ENCODE measurements around the gene RGPD3. TPM values are rescaled to one million over a fixed set of nuclear protein-coding genes. Genes with fewer than 3 reads are reported as not detected.
"Not testable (repeated sequence)": the region's sequence is repeated elsewhere in the genome, so short reads cannot be mapped to it uniquely, and the experiment has no call there.

RGPD3 gene
- total and polyA plus RNA-seq, 2 donors (not counting 1 experiment from before 2014, with no cell fraction given), result 0.16 to 0.37 TPM

DNA sequence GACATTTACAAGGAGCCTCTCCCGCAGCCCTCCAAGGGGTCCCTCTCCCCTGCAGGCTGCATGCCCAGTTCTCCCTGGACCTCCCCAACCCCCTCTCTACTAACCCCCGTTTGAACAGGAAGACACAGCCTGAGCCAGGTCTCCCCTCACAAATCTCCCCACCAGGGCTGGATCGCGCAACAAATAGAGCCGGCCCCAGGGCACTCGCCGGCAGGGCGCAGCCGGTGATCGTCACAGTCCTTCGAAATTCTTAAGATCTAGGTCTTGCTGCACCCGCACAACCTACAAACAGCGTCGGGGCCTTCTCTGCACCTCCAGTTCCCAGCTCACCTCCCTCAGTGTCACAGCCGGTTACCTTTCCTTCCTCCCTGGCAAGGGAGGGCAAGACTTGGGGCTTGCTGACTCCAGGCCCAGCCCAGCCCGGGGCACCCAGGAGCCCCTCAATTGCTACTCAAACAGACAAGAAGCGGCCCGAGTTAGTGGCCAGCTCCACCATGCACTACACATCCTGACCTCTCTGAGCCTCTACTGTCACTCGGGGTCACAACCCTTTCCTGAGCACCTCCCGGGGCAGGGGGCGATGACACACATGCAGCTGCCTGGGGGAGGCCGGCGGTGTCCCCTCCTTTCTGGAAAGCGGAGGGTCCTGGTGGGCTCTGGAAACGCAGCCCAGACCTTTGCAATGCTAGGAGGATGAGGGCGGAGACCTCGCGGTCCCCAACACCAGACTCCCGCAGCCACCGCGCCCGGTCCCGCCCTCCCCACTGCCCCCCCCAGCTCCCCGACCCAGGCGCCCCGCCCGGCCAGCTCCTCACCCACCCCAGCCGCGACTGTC lies 18.6 kb upstream of the RGPD3 start, which contains the start of gene CD8B2:
Gene CD8B2 (plus strand): TSS at position 814 of the 835 bp plus-strand sequence. CDS start 63 bp downstream, outside the sequence.
- H3K79me2 ChIP-seq (ENCODE audit: control insufficient read depth, insufficient read depth, low read length); POLR2A ChIA-PET; H3K4me3 Mint-ChIP-seq; H3K27ac ChIP-seq (ENCODE audit: low read length in 2 of 2); H3K9ac ChIP-seq (ENCODE audit: low read length); H2AFZ ChIP-seq (ENCODE audit: insufficient read depth, low read depth, low read length, poor library complexity, severe bottlenecking); ATAC-seq (ENCODE audit: low read depth); H3K4me3 ChIP-seq (ENCODE audit: control extremely low read depth in 1 of 5, extremely low read depth in 1 of 5, insufficient read depth in 1 of 5, low read depth in 2 of 5, low read length in 4 of 5); H3K36me3 ChIP-seq (replicated peaks in 1 of 2; ENCODE audit: control extremely low read depth in 1 of 2, control insufficient read depth in 1 of 2, extremely low read depth in 1 of 2, insufficient read depth in 2 of 2, low read length in 1 of 2); H4K20me1 ChIP-seq (ENCODE audit: control insufficient read depth, insufficient read depth, low read length, poor library complexity, severe bottlenecking); H3K9me3 Mint-ChIP-seq (ENCODE audit: insufficient read depth); H3K4me2 ChIP-seq (replicated peaks; ENCODE audit: low read depth, low read length, poor library complexity, severe bottlenecking); H3K9me3 ChIP-seq (ENCODE audit: control extremely low read depth in 1 of 3, control insufficient read depth in 2 of 3, insufficient read depth in 1 of 3, low read length in 2 of 3); DNase-seq; CTCF ChIA-PET; H3K4me1 ChIP-seq (ENCODE audit: control insufficient read depth in 2 of 2, insufficient read depth in 2 of 2, low read length in 2 of 2); H3K4me1 Mint-ChIP-seq; H3K27me3 ChIP-seq (replicated peaks in 1 of 4; ENCODE audit: control extremely low read depth in 1 of 4, control insufficient read depth in 3 of 4, insufficient read depth in 4 of 4, low read length in 3 of 4); H3K27ac Mint-ChIP-seq; intact Hi-C loops (cut with micrococcal nuclease): not testable (repeated sequence)
- WGBS (ENCODE audit: insufficient coverage), result 10% methylated on average over 2 of the region's 39 CpGs
- peaks cover 23% of the 10 kb centered on the region for H3K27me3 Mint-ChIP-seq

- H3K27ac Mint-ChIP-seq; ATAC-seq (ENCODE audit: low read depth); POLR2A ChIA-PET; H4K20me1 ChIP-seq (ENCODE audit: control insufficient read depth, insufficient read depth, low read length, poor library complexity, severe bottlenecking); H3K9me3 ChIP-seq (ENCODE audit: control extremely low read depth in 1 of 3, control insufficient read depth in 2 of 3, insufficient read depth in 1 of 3, low read length in 2 of 3); H3K27ac ChIP-seq (ENCODE audit: low read length in 2 of 2); H3K4me2 ChIP-seq (replicated peaks; ENCODE audit: low read depth, low read length, poor library complexity, severe bottlenecking); CTCF ChIA-PET; H3K4me1 ChIP-seq (ENCODE audit: control insufficient read depth in 2 of 2, insufficient read depth in 2 of 2, low read length in 2 of 2); DNase-seq; H3K9me3 Mint-ChIP-seq (ENCODE audit: insufficient read depth); H3K4me1 Mint-ChIP-seq; H3K9ac ChIP-seq (ENCODE audit: low read length); H3K36me3 ChIP-seq (replicated peaks in 1 of 2; ENCODE audit: control extremely low read depth in 1 of 2, control insufficient read depth in 1 of 2, extremely low read depth in 1 of 2, insufficient read depth in 2 of 2, low read length in 1 of 2); H3K4me3 Mint-ChIP-seq; H3K27me3 Mint-ChIP-seq; H3K27me3 ChIP-seq (replicated peaks in 1 of 4; ENCODE audit: control extremely low read depth in 1 of 4, control insufficient read depth in 3 of 4, insufficient read depth in 4 of 4, low read length in 3 of 4); H3K79me2 ChIP-seq (ENCODE audit: control insufficient read depth, insufficient read depth, low read length); H3K4me3 ChIP-seq (ENCODE audit: control extremely low read depth in 1 of 5, extremely low read depth in 1 of 5, insufficient read depth in 1 of 5, low read depth in 2 of 5, low read length in 4 of 5); H2AFZ ChIP-seq (ENCODE audit: insufficient read depth, low read depth, low read length, poor library complexity, severe bottlenecking): not testable (repeated sequence)
- intact Hi-C loops (cut with micrococcal nuclease), result loop anchor here (10.0 kb wide), 1 partner anchor 375 kb away; no protein-coding TSS in a partner anchor
- no CpG with 5 or more reads among the region's 1 CpG for WGBS (ENCODE audit: insufficient coverage)
These were observed 11.3 kb upstream of the RGPD3 start for GRCh38 chr2:106479563-106479962.

GRCh38 chr2:106477647-106478046 lies 9.4 kb upstream of the RGPD3 start:
- DNase-seq; H3K9me3 ChIP-seq (ENCODE audit: control extremely low read depth in 1 of 3, control insufficient read depth in 2 of 3, insufficient read depth in 1 of 3, low read length in 2 of 3); H3K9ac ChIP-seq (ENCODE audit: low read length); H3K9me3 Mint-ChIP-seq (ENCODE audit: insufficient read depth); CTCF ChIA-PET; H3K27ac Mint-ChIP-seq; H3K27me3 ChIP-seq (replicated peaks in 1 of 4; ENCODE audit: control extremely low read depth in 1 of 4, control insufficient read depth in 3 of 4, insufficient read depth in 4 of 4, low read length in 3 of 4); POLR2A ChIA-PET; H3K27me3 Mint-ChIP-seq; H3K4me3 ChIP-seq (ENCODE audit: control extremely low read depth in 1 of 5, extremely low read depth in 1 of 5, insufficient read depth in 1 of 5, low read depth in 2 of 5, low read length in 4 of 5); H3K4me1 ChIP-seq (ENCODE audit: control insufficient read depth in 2 of 2, insufficient read depth in 2 of 2, low read length in 2 of 2); H3K4me3 Mint-ChIP-seq; H3K4me1 Mint-ChIP-seq; H3K4me2 ChIP-seq (replicated peaks; ENCODE audit: low read depth, low read length, poor library complexity, severe bottlenecking); H2AFZ ChIP-seq (ENCODE audit: insufficient read depth, low read depth, low read length, poor library complexity, severe bottlenecking); H3K27ac ChIP-seq (ENCODE audit: low read length in 2 of 2); ATAC-seq (ENCODE audit: low read depth); H3K36me3 ChIP-seq (replicated peaks in 1 of 2; ENCODE audit: control extremely low read depth in 1 of 2, control insufficient read depth in 1 of 2, extremely low read depth in 1 of 2, insufficient read depth in 2 of 2, low read length in 1 of 2); H3K79me2 ChIP-seq (ENCODE audit: control insufficient read depth, insufficient read depth, low read length); H4K20me1 ChIP-seq (ENCODE audit: control insufficient read depth, insufficient read depth, low read length, poor library complexity, severe bottlenecking): not testable (repeated sequence)
- intact Hi-C loops (cut with micrococcal nuclease), result loop anchor here (10.0 kb wide), 1 partner anchor 373 kb away; no protein-coding TSS in a partner anchor
- no CpG with 5 or more reads among the region's 4 CpGs for WGBS (ENCODE audit: insufficient coverage)

Data from B cell (primary cell).